RWPE1 (cell line): ENCODE measurements around the gene BLTP3B.

Experiments used
- CTCF ChIA-PET: fragments of 350-600 bp; sonication (Branson Sonifier 250); formaldehyde crosslinking; extraction: SDS; loops from one replicate; lab custom pipeline; 2021; lab: Yijun Ruan, JAX
- POLR2A ChIA-PET: fragments of 400-600 bp; formaldehyde crosslinking; extraction: SDS; loops from one replicate; lab custom pipeline; 2020; ENCODE audit warnings: antibody characterized with exemption; ENCODE audit not compliant: low non-redundant PET; lab: Yijun Ruan, JAX
- DNase-seq: peaks from one replicate; pipeline ENCODE4 v3.0.0; 2012; ENCODE audit warnings: low spot score
- H3K27ac ChIP-seq: fragments of 450-650 bp; 2 replicates; pipeline ENCODE4 v1.5.1; 2017
- CTCF ChIP-seq: fragments of 450-650 bp; conservative IDR thresholded peaks from 2 replicates; pipeline ENCODE4 v1.5.1; 2017; ENCODE audit warnings: low read depth, mild to moderate bottlenecking

Gene BLTP3B

GRCh38 chr12:100105661-100106060 is 37.0 kb downstream of the BLTP3B start:
- H3K27ac ChIP-seq = no peak overlapping the region
- no peak for TF ChIP-seq CTCF
- POLR2A ChIA-PET = no interaction called here
- CTCF ChIA-PET = no interaction called here
- no peak for DNase-seq

- no peak for TF ChIP-seq CTCF
- CTCF ChIA-PET = no interaction called here
- POLR2A ChIA-PET = interaction anchor here (0.8 kb wide), 1 partner anchor 19 kb away, joined by 3 read pairs; no protein-coding TSS in a partner anchor
- H3K27ac ChIP-seq = no peak overlapping the region
- DNase-seq = no peak
Observed at GRCh38 chr12:100101000-100101399, 41.7 kb downstream of the BLTP3B start.
